Measurements from ENCODE around the gene DNAH17.

DNAH17 gene

DNA sequence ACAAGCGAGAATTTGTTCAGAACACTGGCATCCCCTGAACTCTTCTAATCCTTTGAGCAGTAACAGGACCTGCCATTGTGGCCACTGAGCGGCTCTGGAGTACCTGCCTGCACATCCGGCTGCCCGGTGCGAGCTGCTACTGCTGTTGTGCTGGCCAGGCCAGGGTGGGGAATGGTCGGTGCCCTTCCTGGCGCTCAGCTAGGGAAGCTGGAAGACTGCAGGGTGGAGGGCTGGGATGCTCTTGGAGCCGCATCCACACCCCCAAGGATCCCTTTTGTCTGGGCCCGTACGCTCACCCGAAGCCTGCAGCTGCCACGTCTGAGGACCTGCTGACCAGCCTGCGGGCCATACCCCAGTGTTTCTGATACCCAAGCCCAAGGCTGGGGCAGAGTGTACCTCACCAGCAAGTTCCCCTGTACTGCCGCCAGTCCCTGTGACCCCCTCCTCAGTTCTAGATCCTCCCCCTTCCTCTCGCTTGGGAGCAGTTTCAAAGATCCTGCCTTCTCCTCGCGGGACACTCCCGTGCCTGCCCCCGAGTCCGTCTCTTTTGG is 149.1 kb downstream of the DNAH17 start:
- DNase-seq = no peak

DNA sequence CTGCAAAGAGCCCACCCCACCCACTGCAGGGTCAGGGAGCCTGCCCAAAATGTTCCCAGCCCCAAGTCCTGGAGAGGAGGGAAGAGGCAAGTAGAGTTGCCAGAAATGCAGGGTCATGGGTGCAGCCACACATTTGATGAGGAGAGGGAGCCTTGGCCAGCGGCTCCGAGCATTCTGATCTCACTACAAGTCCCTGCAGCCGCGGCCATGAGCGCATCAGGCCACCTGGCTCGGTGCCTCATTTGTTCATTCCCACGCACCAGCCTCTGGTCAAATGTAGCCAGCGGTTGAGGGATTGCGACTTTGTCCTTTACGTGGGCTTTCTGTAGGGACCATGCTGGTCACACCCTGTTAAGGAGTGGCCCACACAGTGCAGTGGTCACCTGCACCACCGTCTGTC is 150.1 kb downstream of the DNAH17 start:
- DNase-seq = no peak

DNA sequence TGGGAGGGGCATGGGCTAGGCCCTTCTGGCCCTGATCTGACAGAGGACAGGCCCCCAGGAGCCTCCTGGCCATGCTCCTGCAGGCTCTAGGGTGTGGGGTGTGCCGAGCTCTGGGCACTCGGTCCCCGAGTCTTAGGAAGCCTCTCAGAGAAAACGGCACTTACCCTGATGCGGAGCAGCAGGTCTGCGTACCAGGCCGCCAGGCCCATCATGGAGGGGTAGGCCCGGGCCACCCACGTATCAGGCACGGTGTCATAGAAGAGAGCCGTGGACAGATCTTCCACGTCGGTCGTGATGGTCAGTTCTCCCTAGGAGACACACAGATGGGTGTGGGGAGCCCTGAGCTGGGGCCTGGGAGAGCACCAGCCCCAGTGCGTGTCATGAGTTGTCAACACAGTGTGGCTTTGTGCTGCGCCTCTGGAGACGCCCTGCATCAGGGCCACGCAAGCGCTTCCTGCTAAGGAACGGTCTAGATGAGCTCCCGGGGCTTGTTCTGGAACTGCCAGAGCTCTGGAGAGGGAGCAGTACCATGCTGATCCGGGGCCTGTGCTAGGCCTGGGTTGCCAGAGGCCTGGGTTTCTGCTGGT is 150.8 kb downstream of the DNAH17 start:
- DNase-seq = no peak

DNA sequence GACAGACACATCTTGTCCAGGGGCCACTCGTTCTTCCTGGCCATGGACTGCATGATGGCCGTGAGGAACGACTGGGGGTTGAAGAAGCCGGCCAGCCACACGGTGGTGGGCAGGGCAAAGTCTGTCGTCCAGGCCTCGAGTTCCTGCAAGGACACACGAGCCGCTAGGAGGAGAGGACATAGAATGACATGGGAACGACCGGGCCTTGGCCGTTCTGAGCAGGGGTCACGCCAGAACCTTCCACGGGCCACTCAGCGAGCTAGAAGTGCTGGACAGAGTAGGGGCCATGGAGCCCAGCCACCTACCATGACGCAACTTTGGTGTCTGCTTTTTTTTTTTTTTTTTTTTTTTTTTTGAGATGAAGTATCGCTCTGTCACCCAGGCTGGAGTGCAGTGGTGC is 151.8 kb downstream of the DNAH17 start:
- DNase-seq = no peak

DNA sequence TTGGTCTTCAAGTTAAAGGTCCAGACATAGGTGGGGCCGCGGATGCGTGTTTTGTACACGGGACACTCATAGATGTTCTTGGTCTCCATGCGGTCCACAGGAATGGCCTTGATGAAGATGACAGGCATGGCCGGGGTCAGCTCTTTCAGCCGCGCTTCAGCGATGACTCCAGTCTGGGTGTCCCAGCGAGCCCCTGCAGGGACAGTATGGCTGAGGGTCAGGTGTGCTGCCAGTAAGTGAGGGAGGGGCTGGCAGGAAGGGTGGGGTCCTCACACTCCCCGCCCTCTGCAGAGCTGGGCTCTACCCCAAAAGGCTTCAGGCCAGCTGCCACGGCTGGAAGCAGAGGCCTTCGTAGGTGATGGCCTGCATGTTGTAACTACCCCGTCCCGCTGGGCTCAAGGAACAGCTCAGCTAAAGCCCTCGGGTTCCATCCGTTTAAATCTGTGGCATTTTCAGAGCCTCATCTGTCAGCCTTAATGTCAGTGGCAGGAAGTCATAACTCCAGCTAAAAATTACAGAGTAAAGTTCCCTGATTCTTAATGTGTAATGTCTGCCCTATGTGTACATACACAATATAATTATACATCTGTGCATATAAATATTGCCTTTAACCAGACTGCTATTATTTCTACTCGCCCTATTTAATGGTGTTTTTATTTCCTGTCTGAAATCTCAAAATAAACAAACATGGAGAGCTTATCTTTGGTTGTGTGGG is 153.1 kb downstream of the DNAH17 start:
- DNase-seq = no peak

DNA sequence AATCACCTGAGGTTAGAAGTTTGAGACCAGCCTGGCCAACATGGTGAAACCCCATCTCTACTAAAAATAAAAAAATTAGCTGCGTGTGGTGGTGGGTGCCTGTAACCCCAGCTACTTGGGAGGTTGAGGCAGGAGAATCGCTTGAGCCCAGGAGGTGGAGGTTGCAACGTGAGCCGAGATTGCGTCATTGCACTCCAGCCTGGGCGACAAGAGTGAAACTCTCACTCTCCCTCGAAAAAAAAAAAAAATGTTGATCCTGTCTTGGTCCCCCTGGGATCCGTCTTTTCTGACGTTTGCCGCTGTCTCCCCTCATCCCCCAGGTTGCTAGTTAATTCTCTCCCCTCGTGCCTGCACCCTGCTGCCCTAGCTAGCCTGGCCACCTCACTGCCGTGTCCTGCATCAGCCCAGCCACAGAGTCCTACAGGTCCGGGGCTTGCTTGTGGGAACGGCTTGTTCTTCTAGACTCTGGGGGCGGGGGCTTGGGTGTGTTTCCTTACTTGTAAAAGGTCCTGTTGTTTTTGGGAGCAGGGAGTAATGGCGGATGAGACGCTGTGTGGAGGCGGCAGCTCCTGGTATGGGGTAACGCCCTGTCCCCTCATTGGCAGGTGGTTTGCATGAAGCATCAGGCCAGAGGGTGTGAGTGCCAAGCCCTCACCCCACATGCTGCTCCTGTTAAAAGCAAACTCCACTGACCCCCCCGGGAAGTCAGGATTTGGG is 154.2 kb downstream of the DNAH17 start:
- DNase-seq = no peak

DNA sequence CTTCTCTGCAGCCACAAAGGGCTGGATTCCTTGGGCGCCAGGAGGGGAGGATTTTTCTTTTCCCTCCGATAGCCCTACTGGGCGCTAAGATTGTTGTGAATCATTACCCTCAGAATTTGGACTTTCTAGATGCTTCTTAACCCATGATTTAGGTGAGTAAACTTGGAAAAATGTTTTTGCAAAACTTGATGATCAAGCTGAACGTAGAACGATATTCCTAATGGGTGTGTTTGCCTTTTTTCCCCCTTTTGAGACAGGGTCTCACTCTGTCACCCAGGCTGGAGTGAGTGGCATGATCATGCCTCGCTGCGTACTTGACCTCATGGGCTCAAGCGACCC is 155.0 kb downstream of the DNAH17 start:
- no peak for DNase-seq

DNA sequence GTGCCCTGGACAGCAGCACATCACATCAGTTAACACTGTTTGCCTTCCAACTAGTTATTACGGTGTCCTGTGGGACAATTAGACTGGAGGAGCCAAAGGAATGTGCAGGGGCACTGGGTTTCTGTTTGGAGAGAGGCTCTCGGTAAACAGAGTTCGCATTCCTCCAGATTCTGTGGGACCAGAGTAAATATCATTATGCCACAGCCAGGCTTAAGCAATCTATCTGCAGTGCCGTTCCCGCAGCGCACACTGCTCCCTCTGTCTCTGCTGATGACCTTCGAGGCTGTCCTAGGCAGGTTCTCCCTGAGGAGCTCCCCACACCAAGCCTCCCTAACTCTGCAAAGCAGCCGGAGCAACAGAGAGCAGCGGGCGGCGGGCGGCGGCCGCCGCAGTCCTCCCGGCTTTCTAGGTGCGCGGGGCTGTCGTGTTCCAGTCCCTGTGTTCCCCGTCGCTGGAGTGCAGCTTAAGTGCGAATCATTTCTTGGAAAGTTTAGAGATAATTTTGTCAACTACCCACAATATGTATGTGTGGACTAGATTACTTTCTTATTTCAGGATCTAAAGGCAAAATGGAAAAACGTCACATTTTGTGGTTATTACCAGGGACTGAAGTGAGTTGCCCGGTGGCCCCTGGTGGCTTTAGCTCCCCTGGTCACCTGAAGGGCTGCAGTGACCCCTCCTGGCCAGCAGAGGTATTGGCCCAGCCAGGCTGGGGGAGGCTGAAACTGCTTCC is 155.5 kb downstream of the DNAH17 start:
- DNase-seq = peak; percentile 78

DNA sequence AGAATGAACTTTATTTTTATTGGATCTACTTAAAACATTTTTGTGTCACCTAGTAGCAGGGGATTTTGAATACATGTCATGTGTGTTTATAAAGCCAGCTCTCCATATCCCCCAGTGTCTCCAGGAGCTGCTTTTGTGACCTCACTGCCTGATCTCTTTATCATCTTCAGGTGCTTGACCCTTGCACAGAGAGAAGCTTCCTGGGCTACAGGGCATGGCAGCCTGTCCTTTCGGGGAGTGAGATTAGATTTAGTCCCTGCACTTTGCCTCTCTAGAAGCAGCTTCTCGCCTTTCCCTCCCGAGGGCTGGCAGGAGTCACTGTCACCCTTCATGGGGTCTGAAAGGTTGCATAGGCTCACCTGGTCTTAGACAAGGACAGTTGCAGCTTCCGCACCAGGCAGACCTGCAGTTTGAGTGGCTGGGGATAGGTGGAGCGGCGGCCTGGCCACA is 156.1 kb downstream of the DNAH17 start:
- DNase-seq = no peak

DNA sequence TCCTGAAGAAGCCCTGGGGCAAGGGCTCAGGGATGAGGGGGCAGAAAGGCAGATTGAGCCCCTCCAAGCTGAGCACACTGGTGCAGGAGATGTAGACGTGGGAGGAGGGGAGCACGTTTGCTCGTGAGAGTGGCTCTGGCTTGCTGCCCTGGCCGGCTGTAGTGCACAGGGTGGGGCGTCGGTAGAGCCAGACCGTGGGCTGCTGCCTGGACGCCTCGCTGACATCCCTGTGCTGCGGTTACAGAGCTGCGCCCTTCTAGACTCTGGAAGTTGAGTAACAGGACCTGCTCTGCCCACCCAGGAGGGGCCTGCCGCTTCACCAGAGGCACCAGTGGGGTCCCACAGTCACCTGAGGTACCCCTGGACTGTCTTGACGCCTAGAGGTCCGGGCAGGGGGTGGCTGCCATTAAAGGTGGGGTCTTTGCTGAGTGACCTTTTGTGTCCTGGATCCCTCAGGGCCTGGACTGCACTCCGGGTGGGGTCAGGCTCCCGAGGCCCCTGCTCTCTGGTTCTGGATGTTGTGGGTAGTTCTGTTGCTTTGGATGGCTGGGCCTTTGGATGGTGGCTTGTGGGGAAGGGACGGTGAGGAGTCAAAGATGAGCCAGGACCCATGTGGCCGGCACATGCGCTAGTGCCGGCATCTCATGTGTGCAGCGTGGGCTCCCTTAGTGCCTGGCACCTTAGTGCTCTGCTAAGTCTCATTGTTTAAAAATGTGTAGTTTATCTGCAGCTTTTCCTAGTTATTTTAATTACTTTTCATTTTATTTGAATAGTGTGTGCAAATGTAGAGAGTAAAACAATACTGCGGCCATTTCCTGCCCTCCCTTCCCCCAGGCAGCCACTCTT is 157.0 kb downstream of the DNAH17 start:
- DNase-seq = no peak

DNA sequence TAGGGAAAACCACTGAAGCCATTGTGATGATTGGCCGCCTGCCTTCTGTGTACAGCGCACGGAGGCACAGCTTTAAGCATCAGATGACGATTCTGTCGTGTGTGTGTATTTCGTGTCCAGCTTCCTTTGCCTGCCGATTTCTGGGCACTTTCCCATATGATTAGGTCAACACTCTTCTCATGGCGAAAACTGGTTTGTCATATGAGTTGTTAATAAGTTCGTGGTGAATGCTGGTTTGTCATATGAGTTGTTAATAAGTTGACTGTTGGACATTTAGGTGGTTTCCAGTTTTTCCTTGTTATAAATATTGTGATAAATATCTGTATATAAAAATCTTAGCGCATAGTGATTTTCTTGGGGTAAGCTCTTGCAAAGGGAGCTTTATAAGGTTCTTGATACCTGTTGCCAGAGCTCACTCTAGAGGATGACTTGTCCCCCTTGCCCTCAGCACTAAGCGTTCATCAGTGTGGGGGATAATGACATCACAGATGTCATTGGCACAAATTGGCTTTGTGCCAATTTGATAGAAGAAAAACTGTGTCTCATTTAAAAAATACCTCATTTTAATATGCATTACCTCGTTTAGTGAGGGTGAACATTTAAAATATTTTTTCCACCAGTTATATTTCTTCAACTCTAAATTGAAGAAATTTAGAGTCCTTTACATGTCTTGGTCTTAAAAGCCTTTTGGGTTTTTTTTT is 158.7 kb downstream of the DNAH17 start:
- no peak for DNase-seq

DNA sequence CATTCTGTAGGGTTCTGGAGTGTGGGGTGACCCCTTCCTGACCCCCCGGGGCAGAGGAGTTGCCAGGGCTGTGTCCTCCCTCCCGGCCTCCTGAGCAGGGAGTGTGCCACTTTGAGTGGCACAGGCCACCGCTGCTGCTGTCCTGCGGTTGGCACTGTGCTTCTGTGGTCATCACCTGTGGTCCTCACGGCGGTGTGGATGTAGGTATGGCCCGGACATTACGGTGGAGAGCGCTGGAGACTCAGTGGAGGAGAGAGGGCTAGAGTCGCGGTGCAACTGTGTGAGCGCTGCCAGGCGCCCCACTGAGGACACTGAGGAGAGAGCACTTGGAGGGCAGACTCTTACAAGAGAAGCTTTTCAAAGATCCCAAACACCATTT is 159.7 kb downstream of the DNAH17 start:
- no peak for DNase-seq

DNA sequence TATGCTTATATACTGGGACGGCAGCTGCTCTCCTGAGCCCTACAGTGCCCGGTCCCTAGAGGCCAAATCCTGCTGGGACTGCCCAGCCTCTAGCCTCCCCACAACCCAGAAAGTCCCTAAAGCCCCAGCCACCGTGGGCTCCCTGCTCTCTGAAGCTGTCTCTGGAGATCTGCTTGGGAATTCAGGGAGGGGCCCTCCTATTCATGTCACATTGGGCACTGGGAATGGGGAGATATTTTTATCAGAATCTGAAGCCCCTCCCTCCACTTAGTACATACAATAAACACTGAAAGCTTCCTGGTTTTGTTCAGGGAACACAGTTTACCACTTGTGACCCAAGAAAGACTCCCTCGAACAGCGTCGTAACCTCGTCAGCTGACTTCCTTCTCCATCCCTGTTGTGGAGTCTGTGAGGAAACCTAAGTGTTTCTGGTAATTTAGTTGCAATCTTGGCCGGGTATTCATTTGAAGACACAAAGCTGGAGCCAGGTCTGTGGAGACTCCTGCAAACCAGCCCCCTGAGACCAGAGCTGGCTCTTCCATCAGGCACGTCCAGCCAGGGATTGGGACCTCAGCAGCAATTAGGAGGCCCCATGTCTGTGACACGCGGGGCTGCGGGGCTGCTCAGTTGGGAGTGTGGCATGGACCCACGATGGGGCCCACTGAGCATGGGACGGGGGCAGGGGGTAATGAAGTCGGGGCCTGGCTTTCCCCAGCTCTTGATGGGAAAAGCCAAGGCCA is 160.2 kb downstream of the DNAH17 start:
- DNase-seq = no peak

DNA sequence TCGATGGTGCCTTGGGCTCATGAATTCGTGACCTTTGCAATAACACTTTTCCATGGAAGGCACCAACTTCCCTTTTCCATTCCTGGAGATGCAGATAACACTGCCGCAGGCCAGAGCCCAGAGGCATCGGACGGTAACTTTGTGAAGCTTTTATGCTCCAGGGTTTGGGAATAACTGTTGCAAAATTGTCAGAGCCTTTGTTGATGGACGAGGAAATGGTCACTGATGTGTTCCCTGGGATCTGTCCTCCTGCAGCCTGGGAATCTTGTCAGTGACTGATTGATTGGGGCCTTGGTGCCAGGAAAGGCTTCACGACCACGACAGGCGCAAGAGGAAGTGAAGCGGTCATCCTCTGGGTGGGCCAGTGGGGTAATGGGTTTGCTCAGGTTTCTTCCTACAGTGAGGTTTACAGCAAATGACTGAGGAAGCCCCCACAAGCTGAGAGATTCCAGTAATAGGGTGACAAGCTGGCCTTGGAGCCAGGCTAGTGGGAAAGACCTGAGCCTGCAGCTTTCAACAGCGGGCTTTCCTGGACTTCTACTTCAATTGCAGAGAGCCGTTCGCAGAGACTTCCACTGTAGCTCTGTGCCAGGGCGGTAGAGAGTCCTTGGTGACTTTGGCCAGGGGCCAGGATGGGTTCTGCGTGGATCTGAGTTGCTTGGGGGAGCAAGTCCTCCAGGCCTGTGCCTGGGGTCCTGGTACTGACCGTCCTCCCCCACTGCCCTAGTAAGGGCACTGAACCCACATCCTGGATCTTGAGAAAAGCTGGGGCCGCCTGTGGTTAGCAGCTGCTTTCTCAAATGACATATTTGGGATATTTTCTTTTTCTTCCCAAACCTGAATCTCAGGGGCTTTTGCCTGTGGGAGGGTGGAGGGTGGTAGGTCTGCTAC is 161.1 kb downstream of the DNAH17 start:
- DNase-seq = no peak

DNA sequence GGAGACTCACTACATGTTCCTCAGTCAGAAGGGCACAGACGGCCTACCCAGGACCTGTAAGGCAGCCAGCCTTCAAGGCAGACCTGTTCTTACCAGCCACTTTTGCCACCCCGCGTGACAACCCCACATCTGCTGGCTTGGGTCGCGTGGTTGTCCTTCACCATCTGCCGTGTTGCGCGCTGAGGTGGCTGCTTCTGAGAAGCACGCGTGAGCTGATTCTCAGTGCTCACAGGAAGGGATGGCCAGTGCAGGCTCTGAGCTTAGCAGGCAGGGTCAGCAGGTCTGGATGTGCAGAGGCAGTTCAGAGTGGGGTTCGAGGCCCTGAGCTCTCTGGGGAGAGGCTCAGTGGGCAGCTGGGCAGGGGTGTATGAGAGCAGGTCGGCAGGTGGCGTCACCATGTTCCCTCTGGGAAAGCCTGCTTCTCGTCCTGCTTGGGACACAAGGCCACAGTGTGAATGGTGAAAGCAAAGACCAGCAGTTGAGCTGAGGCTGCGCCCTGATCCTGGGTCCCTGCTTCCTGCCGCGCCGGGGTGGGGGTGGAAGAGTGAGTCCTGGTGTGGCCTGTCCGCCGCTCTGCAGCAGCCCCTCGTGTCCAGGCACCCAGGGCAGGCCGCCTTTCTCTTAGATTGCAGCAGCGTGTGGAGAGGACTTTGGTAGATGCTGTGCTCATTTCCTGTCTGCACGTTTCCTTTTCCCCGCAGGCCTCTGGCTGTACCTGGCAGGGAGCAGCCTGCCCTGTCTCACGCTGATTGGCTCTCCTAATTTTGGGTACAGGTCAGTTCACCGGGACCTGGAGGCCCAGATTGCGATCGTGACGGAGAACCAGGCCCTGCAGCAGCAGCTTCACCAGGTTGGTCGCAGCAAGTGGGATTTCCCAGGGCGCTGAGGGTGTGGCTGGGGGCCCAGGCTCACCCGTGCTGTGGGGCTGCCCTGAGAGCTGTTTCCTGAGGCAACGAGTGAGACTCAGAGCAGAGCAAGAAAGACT is 162.7 kb downstream of the DNAH17 start:
- DNase-seq = peak; percentile 36

DNA sequence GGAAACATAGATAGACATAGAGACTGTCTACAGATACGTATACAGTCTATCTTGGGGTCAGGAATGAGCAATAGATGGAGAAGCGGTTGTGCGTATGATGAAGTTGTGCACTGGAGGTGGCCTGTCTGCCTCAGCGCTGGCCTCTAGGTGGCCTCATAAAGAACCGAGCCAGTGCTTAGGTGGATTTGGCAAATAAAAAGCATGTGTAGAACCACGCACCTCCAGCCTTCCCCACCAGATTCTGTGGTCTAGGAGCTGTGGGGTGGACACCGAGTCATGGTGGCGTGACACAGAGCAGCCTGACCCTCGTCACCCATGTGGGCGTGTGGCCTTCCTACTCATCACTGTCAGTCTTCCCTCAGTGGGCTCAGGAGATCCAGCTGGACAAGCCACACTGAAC is 164.8 kb downstream of the DNAH17 start:
- peak; percentile 57 for DNase-seq

DNA sequence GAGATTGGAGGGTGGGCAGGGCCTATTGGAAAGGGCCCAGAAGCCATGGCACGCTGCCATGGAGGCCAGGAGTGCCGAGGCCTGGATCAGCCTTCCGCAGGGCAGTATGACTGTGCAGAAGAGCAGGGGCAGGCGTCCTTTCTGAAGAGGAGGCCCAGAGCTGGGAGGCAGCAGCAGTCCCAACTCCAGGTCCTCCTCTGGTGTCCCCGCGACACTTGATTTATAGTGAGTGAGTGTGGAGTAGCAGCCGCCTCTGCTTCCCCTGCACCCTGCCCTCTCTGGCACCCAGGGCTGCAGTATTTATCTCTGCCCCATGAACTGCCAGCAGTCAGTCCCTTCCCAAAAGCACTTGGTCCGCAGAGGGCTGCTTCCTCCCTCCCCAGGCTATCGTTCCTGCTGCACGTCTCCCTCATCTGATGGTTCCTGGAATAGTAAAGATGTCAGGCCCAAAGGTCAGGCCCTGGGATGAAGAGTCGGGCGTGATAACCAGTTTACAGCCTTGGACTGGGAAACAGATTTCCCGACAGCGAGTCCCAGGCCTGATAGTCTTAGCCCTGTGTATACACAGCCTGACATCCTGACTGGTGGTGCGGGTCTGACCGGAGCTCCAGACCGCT is 165.8 kb downstream of the DNAH17 start:
- DNase-seq = no peak

Measured in activated CD4-positive, CD25-positive, alpha-beta regulatory T cell treated with anti-CD3 and anti-CD28 coated beads, Interleukin-2, amount 50 U/mL, for 72 hours (primary cell).